ENCODE data around the gene GET4.
"Not testable (repeated sequence)": the region's sequence is repeated elsewhere in the genome, so short reads cannot be mapped to it uniquely, and the experiment has no call there.

GET4 gene

GRCh38 chr7:845731-846130, 30.6 kb upstream of the GET4 start:
- DNase-seq: no peak

GRCh38 chr7:846958-847650, 29.2 kb upstream of the GET4 start:
- not testable (repeated sequence) for DNase-seq

- not testable (repeated sequence) for DNase-seq
These were observed 28.6 kb upstream of the GET4 start for GRCh38 chr7:847728-848127.

GRCh38 chr7:849145-849544, 27.2 kb upstream of the GET4 start:
- no peak for DNase-seq

- no peak for DNase-seq
These were observed 26.6 kb upstream of the GET4 start for GRCh38 chr7:849781-850180.

DNA sequence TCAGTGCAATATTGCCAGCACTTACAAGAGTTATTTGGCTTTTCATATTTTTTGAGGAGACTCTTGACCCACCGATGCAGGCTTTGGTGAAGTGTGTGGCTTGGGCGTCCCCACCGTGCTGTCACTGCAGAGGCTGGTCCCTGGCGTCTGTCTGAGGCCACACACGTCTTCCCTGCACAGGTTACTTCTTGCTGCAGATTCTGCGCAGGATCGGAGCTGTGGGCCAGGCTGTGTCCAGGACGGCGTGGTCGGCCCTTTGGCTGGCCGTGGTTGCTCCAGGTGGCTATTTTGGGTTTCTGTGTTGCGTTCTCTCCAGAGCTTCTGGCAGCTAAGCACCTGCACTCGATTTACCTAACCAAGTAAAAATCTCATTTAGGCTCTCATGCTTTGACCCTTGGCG, 25.1 kb upstream of the GET4 start:
- DNase-seq: no peak

- DNase-seq: no peak
These were observed 22.8 kb upstream of the GET4 start for GRCh38 chr7:853366-854117.

DNA sequence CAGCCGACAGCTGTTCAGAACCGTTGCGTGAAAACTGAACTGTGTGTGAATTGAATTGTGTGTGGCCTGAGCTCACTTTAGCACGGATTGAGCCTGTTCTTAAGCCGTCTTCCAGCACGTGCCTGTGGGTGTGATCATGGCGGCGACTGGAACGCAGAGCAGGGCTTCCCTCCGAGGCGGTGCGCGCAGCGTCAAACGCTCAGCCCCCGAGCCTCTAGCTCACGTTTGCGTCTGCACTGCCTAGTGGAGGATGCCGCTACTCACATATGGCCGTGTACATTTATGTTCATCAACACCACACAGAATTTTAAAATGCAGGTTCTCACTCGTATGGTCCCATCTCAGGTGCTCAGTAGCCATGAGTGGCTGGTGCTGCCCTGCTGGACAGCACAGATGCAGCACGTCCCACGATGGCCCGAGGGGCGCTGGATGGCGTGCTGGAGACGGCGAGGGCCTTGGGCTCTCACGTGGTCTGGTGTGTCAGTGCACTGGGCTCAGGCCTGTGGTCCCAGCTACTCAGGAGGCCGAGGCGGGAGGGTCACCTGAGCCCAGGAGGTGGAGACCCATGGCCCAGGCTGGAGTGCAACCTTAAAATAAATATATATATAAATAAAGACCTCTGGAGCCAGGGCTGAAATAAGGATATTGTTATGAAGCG, 22.1 kb upstream of the GET4 start:
- no peak for DNase-seq

GRCh38 chr7:855686-856369, 20.5 kb upstream of the GET4 start:
- no peak for DNase-seq

- no peak for DNase-seq
These were observed 19.8 kb upstream of the GET4 start for GRCh38 chr7:856444-857095.

DNA sequence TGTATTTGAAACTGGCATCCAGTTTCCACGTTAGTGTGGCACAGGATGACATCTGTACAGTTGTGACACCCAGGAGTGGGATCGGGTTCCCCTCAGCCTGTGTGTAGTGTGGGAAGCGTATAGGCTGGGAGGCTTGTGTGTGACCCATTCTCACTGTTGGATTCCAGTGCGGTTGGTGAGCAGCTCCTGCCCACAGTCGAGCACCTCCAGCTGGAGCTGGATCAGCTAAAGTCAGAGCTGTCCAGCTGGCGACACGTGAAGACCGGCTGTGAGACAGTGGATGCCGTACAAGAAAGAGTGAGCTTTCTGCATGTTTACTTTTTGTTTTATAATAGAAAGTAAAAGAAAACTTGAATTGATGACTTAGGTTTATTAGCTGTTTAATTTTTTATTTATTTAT, 18.7 kb upstream of the GET4 start:
- DNase-seq: no peak

DNA sequence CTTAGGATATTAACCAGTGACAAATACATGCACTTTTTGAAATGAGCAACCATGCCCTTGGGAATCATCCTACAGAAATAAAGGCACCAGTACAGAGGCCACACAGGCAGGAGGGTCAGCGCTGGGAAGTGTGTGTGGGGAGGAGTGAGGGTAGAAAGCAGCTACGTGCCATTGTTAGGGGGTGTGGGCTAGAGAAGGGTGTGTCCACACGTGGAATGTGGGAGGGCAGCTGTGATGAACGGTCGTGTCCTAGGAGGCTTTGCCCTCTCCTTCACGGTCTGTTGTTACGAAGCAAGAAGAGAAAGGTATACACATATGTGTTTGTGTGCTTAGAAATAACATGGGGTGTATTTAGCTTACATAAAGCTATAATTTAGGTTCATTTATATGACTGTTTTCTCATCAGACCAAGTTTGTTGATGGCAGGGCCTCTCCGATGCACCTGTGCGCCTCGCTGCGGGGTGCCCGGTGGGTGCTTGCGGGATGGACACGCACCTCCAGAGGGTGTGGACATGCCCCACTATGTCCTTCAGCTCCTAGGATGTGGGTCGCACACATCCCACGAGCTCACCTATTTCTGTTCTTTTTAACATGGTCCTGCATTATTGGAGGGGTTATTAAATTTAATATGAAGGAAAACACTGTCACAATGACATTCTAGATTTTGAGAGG, 16.9 kb upstream of the GET4 start:
- DNase-seq: no peak

DNA sequence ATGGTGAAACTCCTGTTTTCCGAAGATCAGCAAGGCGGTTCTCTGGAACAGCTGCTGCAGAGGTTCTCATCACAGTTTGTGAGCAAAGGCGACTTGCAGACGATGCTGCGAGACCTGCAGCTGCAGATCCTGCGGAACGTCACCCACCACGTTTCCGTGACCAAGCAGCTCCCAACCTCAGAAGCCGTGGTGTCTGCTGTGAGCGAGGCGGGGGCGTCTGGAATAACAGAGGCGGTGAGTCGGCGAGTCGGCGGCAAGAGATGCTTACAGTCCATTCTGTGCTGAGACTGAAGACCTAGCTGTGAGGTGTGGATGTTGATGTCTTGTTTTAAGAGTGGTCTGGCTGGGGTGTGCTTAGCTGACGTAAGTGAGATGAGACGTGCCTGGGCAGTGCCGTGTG, 16.2 kb upstream of the GET4 start:
- no peak for DNase-seq

DNA sequence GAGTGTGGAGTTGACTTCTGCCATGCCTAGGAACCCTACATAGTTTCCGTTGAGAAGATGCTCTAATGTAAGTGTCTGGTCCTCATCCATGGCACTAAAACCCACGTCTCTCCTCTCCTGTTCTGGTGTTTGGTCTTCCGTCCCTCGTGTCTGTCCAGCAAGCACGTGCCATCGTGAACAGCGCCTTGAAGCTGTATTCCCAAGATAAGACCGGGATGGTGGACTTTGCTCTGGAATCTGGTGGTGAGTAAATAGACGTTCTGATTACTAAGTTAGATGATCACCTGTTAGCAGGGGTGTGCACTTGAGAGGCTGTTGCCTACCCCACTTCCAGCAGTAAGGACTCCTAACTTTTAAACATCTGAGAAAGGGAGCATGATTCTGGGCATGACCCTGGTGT, 15.1 kb upstream of the GET4 start:
- DNase-seq: no peak

DNA sequence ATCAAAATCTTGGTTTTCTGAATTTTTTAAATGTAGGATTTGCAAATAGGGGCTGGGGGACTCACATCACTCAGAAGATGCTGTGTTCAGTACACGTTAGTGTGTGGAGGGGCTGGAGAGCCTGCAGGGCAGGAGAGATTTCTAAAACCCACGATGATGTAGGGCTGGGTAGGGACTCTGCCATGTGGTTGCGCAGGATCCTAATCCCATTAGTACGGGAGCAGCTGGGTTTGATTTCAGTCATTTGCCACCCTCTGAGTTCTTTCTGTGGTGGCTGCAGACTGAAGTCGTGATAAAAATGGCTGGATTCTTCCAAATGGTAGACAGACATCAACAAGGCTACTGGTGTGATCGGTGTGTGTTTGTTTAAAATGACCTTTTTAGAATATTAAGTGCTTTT, 14.2 kb upstream of the GET4 start:
- DNase-seq: no peak

DNA sequence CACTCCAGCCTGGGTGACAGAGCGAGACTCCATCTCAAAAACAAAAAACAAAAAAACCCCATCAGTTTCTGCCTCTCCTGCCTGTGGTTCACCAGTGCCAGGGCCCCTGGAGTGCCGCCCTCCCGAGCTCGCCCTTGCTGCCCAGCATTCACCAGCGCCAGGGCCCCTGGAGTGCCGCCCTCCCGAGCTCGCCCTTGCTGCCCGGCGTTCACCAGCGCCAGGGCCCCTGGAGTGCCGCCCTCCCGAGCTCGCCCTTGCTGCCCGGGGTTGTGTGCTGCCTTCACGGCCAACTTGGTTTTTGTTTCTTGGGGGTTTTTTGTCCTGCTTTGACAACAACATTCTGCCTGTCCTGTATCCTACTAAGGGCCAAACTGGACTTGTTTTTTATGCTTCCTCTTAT, 13.2 kb upstream of the GET4 start:
- DNase-seq: no peak

DNA sequence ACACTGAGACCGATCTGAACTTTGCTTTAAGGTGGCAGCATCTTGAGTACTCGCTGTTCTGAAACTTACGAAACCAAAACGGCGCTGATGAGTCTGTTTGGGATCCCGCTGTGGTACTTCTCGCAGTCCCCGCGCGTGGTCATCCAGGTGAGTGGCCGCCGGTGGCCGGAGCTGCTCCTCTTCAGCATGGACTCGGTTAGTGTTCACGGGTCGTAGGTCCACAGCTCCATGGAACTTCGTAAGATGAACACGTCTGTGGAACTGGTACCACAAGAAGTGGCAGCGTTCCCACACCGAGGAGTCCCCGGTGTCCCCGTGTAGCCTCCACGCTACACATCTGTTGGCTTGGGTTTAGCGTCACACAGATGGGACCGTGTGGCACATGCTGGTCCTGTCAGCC, 10.4 kb upstream of the GET4 start:
- DNase-seq: no peak

GRCh38 chr7:867001-867405, 9.4 kb upstream of the GET4 start:
- no peak for DNase-seq

DNA sequence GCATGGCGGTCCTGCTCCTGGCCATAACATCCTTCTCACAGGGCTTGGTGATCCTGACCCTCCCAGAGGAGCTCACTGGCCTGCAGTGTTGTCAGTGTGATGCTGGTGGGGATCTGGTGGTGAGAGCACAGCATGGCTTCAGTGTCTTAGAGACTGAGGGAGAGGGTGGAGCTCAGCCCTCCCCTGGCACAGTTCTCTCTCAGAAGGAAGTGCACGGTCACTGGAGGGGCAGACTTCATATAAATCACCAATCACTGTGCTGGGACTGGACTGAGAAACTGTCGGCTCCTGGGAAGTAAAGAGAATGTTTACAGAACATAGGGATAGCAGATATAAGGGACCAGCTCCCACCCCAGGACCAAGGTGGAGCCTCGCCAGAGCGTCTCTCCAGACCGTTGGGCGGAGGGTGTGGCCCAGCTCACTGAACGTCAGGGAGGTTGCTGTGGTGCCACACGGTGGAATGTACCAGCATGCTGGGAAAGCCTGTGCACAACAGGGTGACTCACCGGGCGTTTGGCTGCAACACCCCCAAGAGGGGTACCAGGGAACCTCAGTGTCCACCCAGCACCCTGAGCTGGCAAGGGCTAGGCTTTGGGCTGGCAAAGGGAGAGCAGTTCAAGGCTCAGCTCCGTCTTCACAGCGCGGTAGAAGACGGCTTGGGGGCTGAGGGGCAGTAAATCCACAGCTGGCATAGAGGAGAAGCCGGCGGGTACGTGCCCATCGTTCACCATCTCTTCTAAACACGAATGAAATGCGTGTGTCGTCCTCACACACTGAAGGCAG, 8.8 kb upstream of the GET4 start:
- DNase-seq: peak; percentile 81

DNA sequence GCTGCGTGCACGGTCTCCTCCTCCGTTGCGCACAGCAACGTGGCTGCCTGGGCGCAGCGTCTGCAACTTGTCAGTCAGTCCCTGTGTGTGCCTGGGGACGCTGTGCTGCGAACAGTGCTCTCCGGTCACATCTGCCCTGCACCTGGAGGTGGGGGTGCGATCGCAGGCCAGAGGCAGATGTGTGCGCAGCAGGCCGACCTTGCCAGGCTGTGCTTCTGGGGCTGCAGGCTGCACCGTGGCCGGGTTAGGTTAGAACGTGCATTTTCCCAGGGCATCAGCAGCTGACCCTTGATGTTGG, 8.2 kb upstream of the GET4 start:
- no peak for DNase-seq

DNA sequence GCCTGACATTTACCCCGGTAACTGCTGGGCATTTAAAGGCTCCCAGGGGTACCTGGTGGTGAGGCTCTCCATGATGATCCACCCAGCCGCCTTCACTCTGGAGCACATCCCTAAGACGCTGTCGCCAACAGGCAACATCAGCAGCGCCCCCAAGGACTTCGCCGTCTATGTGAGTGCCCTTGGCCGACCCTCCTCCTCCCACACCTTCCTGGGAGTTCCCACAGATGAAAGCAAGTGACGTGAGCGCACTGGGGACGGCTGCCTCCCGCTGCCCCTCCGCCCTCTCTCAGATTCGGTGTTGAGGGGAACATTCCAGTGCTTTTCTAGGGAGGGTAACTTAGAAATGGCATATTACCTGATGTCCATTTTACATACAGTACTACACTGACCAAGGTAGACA, 7.0 kb upstream of the GET4 start:
- no peak for DNase-seq
